CD14-positive monocyte (primary cell): Measurements from ENCODE around the gene NUP93. TPM values are rescaled to one million over a fixed set of nuclear protein-coding genes. Genes with fewer than 3 reads are reported as not detected.

ENCODE experiments used
- DNase-seq, 3 donors: peaks; one replicate each; pipeline ENCODE4 v3.0.0-alpha.2; 2011 to 2022
- H2AFZ ChIP-seq: 2 replicates; pipeline ENCODE4 v1.6.0; 2012; ENCODE audit warnings: mild to moderate bottlenecking, low read depth, low read length, inconsistent platforms; ENCODE audit not compliant: insufficient read depth, poor library complexity, severe bottlenecking
- H3K27ac ChIP-seq, 2 donors: 1 replicate in 1 of 2; 2 replicates in 1 of 2; pipeline ENCODE4 v1.5.1; 2012 to 2013; ENCODE audit warnings: low read length in 2 of 2, control low read depth in 1 of 2, inconsistent platforms in 1 of 2, low read depth in 1 of 2, mild to moderate bottlenecking in 1 of 2
- H3K27me3 ChIP-seq, 2 donors: one replicate each; pipeline versions ENCODE4 v1.6.0 to v1.6.1; 2011 to 2013; ENCODE audit warnings: low read length in 2 of 2; ENCODE audit not compliant: control insufficient read depth in 2 of 2, insufficient read depth in 2 of 2
- H3K36me3 ChIP-seq, 2 donors: replicated peaks in 1 of 2; 1 replicate in 1 of 2; 2 replicates in 1 of 2; pipeline versions ENCODE4 v1.5.1 to v1.6.1; 2012 to 2013; ENCODE audit warnings: low read length in 2 of 2, control low read depth in 1 of 2, inconsistent platforms in 1 of 2, mild to moderate bottlenecking in 1 of 2; ENCODE audit not compliant: insufficient read depth in 2 of 2, control insufficient read depth in 1 of 2
- H3K4me1 ChIP-seq, 2 donors: 1 replicate in 1 of 2; 2 replicates in 1 of 2; pipeline versions ENCODE4 v1.5.1 to v1.6.1; 2012 to 2013; ENCODE audit warnings: low read length in 2 of 2, control low read depth in 1 of 2, inconsistent platforms in 1 of 2, mild to moderate bottlenecking in 1 of 2, moderate library complexity in 1 of 2; ENCODE audit not compliant: insufficient read depth in 2 of 2, control insufficient read depth in 1 of 2
- H3K4me2 ChIP-seq: replicated peaks from 2 replicates; pipeline ENCODE3; 2012; ENCODE audit warnings: low read length, moderate library complexity, mild to moderate bottlenecking; ENCODE audit not compliant: poor library complexity, severe bottlenecking; ENCODE audit errors: extremely low read depth
- H3K4me3 ChIP-seq, 3 experiments: fragments of 200-600 bp in 1 of 3; sonication (generic) in 1 of 3; replicated peaks in 1 of 3; 1 replicate in 2 of 3; 2 replicates in 1 of 3; pipeline ENCODE4 v1.5.1; 2011 to 2013; ENCODE audit warnings: low read length in 3 of 3, mild to moderate bottlenecking in 3 of 3, control low read depth in 2 of 3, low read depth in 2 of 3, inconsistent platforms in 1 of 3, moderate library complexity in 1 of 3
- H3K79me2 ChIP-seq: 2 replicates; pipeline ENCODE4 v1.6.0; 2012; ENCODE audit warnings: mild to moderate bottlenecking, control low read depth, inconsistent platforms, low read length, moderate library complexity; ENCODE audit not compliant: insufficient read depth
- H3K9ac ChIP-seq: 2 replicates; pipeline ENCODE4 v1.6.0; 2017; ENCODE audit warnings: low read length, mild to moderate bottlenecking; ENCODE audit not compliant: insufficient read depth, poor library complexity, severe bottlenecking
- H3K9me3 ChIP-seq, 2 donors: replicated peaks in 1 of 2; 1 replicate in 1 of 2; 2 replicates in 1 of 2; pipeline versions ENCODE4 v1.5.1 to v1.6.1; 2012 to 2013; ENCODE audit warnings: low read length in 2 of 2, control low read depth in 1 of 2; ENCODE audit not compliant: control insufficient read depth in 1 of 2, insufficient read depth in 1 of 2
- H4K20me1 ChIP-seq: 2 replicates; pipeline ENCODE4 v1.6.0; 2012; ENCODE audit warnings: mild to moderate bottlenecking, low read length, control low read depth, moderate library complexity; ENCODE audit not compliant: insufficient read depth
- H3K27ac Mint-ChIP-seq, 7 donors: one replicate each; pipeline ENCODE4 v1.8.0; 2020; ENCODE audit warnings: mild to moderate bottlenecking in 7 of 7, mixed read lengths in 7 of 7, moderate library complexity in 6 of 7, inconsistent platforms in 2 of 7
- H3K27me3 Mint-ChIP-seq, 3 donors: one replicate each; pipeline ENCODE4 v1.8.0; 2021 to 2022; ENCODE audit warnings: low read depth in 3 of 3, mild to moderate bottlenecking in 3 of 3, mixed read lengths in 3 of 3, moderate library complexity in 3 of 3, inconsistent platforms in 1 of 3
- H3K36me3 Mint-ChIP-seq, 2 donors: one replicate each; pipeline ENCODE4 v1.8.0; 2020; ENCODE audit warnings: mixed read lengths in 2 of 2, inconsistent platforms in 1 of 2, mild to moderate bottlenecking in 1 of 2
- H3K4me1 Mint-ChIP-seq: one replicate; pipeline ENCODE4 v1.8.0; 2020; ENCODE audit warnings: mild to moderate bottlenecking, mixed read lengths
- H3K4me3 Mint-ChIP-seq, 2 donors: one replicate each; pipeline ENCODE4 v1.8.0; 2020; ENCODE audit warnings: mild to moderate bottlenecking in 2 of 2, mixed read lengths in 2 of 2, moderate library complexity in 1 of 2
- H3K9me3 Mint-ChIP-seq, 7 donors: one replicate each; pipeline ENCODE4 v1.8.0; 2020 to 2022; ENCODE audit warnings: mixed read lengths in 7 of 7, mild to moderate bottlenecking in 6 of 7, moderate library complexity in 6 of 7, inconsistent platforms in 2 of 7
- WGBS: methylation state at CpG from one replicate; pipeline ENCODE4 v1.1.5; 2013; ENCODE audit warnings: missing lambda C conversion rate; ENCODE audit not compliant: insufficient coverage; 5-methylcytosine and 5-hydroxymethylcytosine counted together
- intact Hi-C, 2 donors: fragments of 100-400 bp; cut with micrococcal nuclease; formaldehyde crosslinking; loops; one replicate each; pipeline versions ENCODE4 v1.15.0 to v1.15.1; 2023
- polyA plus RNA-seq, 3 donors: library from polyadenylated mRNA; depleted of rRNA in 1 of 3; unstranded in 2 of 3; stranded (reverse) in 1 of 3; fragments of 300-500 nt in 2 of 3; fragments of >200 nt in 1 of 3; fragmentation: Illumina TruSeq in 2 of 3; gene quantifications; 1 replicate in 2 of 3; 2 replicates in 1 of 3; pipeline ENCODE4 v1.2.3, GENCODE V29; 2012 to 2021
- TF ChIP-seq, protein P1 (sequence below): fragments of 200-600 bp; IDR thresholded peaks from one replicate; pipeline ENCODE4 v1.8.0; 2022; ENCODE audit warnings: antibody characterized with exemption, mild to moderate bottlenecking

NUP93 gene
- polyA plus RNA-seq, 3 donors, result 46.6 to 77.7 (median 59.4) TPM

DNA sequence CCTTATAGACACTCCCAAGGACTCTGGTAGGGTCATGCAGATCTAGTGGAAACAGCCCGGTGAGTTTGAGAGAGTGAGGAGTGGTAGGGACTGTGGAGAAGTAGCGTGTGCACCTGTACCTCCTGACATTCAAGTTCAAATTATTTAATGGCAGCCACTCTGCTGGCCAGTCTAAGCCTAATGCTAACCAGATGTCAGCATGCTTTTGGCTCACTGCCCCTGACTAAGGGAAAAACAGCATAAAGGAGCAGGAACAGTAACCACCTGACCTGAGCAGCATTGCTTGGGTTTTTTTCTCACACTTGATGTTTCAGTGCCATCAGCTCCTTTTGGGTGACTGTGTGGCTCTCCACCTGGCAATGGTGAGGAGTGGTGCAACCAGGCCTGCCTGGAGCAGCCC lies 111.3 kb downstream of the NUP93 start:
- Mint-ChIP-seq H3K4me1 (no peaks in the 10 kb centered on the region), H3K36me3 (peaks cover 88 to 96% of the 10 kb centered on the region in 2 donors), H3K4me3 (no peak overlapping the region), H3K9me3 (no peaks in the 10 kb centered on the region), H3K27ac (peak overlapping the region in 2 of 7 donors; percentile 4 to 47), H3K27me3 (peaks cover 0 to 2% (median 2%) of the 10 kb centered on the region in 3 donors)
- Histone ChIP-seq H2AFZ (no peak overlapping the region), H3K36me3 (peaks cover 82 to 98% of the 10 kb centered on the region in 2 donors), H3K9ac (no peak overlapping the region), H3K9me3 (no peaks in the 10 kb centered on the region), H3K4me2 (no peak overlapping the region), H3K4me3 (no peak overlapping the region), H3K4me1 (no peaks in the 10 kb centered on the region), H4K20me1 (no peaks in the 10 kb centered on the region), H3K79me2 (no peaks in the 10 kb centered on the region), H3K27me3 (no peaks in the 10 kb centered on the region), H3K27ac (no peak overlapping the region)
- intact Hi-C loops, result no loop called here
- TF ChIP-seq, protein P1, sequence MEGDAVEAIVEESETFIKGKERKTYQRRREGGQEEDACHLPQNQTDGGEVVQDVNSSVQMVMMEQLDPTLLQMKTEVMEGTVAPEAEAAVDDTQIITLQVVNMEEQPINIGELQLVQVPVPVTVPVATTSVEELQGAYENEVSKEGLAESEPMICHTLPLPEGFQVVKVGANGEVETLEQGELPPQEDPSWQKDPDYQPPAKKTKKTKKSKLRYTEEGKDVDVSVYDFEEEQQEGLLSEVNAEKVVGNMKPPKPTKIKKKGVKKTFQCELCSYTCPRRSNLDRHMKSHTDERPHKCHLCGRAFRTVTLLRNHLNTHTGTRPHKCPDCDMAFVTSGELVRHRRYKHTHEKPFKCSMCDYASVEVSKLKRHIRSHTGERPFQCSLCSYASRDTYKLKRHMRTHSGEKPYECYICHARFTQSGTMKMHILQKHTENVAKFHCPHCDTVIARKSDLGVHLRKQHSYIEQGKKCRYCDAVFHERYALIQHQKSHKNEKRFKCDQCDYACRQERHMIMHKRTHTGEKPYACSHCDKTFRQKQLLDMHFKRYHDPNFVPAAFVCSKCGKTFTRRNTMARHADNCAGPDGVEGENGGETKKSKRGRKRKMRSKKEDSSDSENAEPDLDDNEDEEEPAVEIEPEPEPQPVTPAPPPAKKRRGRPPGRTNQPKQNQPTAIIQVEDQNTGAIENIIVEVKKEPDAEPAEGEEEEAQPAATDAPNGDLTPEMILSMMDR, result no peak
- no peak for DNase-seq
- 100% methylated on average over 2 of the region's 2 CpGs for WGBS

DNA sequence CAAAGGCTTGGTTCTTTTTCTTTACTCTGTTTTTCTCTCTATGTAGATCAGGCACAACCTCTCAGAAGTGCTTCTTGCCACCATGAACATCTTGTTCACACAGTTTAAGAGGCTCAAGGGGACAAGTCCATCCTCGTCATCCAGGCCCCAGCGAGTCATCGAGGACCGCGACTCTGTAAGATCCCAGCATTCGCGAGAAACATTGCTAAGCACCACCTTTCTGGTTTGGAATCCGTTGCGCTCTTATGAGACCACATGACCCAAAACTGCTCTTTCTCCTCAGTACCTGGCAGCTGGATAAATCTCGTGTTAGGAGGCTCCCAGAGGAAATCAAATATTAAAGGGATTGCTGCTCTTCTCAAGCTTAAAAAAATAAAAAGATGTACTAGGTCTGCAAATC lies 111.7 kb downstream of the NUP93 start:
- H3K4me3 Mint-ChIP-seq, result no peak overlapping the region
- DNase-seq, result no peak
- Histone ChIP-seq H3K27me3 (no peaks in the 10 kb centered on the region), H3K27ac (no peak overlapping the region), H2AFZ (no peak overlapping the region), H3K4me2 (no peak overlapping the region), H3K9ac (no peak overlapping the region), H3K36me3 (peaks cover 78 to 94% of the 10 kb centered on the region in 2 donors), H4K20me1 (no peaks in the 10 kb centered on the region), H3K9me3 (no peaks in the 10 kb centered on the region), H3K79me2 (no peaks in the 10 kb centered on the region), H3K4me3 (no peak overlapping the region), H3K4me1 (no peaks in the 10 kb centered on the region)
- H3K27me3 Mint-ChIP-seq, result peaks cover 0 to 2% (median 2%) of the 10 kb centered on the region in 3 donors
- 99% methylated on average over 7 of the region's 10 CpGs for WGBS
- TF ChIP-seq, protein P1, result no peak
- peaks cover 84 to 92% of the 10 kb centered on the region in 2 donors for H3K36me3 Mint-ChIP-seq
- H3K9me3 Mint-ChIP-seq, result no peaks in the 10 kb centered on the region
- intact Hi-C loops, result no loop called here
- H3K4me1 Mint-ChIP-seq, result peaks cover 1% of the 10 kb centered on the region
- H3K27ac Mint-ChIP-seq, result peak overlapping the region in 1 of 7 donors; percentile 47
